GM18870 (cell line): Measurements from ENCODE around the gene PPEF2.
"Not testable (repeated sequence)": the region's sequence is repeated elsewhere in the genome, so short reads cannot be mapped to it uniquely, and the experiment has no call there.

ENCODE experiments used
- ATAC-seq: cut with Tn5 transposase; IDR thresholded peaks from one replicate; pipeline ENCODE4 v1.9.1; 2021; ENCODE audit warnings: moderate library complexity; ENCODE audit not compliant: unreplicated experiment

Gene PPEF2

DNA sequence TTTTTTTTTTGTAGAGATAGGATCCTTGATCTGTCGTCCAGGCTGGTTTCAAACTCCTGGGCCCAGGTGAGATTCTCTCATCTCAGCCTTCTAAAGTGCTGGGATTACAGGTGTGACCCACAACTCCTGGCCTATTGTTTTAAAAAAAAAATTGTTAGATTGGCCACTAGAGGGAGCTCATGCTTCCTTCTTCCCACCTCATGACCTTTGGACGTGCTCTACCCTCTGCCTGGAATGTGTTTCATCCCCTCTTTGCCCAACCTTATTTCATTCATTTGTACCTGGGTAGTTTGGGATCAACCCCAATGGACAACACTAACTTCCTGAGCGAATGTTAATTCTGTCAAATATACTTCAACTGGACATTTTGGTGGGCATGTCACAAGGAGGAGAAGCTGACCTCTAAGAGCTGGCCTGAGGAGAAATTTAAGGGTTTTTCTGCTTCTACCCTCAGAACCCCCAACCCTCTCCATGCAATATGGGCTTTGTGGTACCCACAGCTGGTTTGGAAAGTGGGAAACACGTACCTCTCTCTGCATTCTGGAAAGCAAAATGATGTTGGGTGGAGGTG, 6.4 kb downstream of the PPEF2 start:
- no peak for ATAC-seq

DNA sequence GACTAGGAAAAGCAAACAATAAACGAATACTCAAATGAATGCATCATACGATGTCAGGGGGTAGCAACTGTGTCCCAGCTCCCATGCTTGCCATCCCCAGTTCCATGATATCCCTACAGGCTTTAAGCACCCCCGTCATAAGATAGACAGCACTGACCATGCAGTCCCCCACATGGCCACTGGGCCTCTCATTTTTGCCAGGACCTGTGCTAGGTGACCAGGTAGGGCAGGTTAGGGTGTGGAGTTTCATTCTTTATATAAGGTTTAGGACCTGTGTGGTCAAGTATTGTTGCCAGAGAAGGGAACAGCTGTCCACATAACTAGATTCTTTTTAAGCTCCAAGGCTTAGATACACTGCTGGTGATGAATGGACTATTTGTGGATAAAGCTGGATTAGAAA, 9.7 kb downstream of the PPEF2 start:
- ATAC-seq: no peak

DNA sequence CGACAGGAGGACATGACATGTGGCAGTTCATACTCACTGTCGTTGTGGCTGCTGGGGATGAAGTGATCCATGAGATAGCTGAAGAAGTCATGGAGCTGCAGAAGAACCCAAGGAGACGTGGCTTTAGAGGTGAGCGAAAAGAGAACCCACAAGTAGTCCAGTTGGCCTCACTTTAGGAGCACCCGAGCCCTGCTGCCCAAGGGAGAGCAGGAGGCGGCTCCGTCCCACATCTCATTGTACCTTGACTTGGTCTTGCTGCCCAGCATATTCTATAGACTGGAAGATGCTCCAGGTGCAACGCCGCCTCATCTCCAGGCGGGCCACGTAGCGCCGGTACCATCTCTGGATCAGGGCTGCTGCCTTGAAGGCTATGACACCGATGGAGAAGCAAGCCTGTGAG, 10.6 kb downstream of the PPEF2 start:
- no peak for ATAC-seq

DNA sequence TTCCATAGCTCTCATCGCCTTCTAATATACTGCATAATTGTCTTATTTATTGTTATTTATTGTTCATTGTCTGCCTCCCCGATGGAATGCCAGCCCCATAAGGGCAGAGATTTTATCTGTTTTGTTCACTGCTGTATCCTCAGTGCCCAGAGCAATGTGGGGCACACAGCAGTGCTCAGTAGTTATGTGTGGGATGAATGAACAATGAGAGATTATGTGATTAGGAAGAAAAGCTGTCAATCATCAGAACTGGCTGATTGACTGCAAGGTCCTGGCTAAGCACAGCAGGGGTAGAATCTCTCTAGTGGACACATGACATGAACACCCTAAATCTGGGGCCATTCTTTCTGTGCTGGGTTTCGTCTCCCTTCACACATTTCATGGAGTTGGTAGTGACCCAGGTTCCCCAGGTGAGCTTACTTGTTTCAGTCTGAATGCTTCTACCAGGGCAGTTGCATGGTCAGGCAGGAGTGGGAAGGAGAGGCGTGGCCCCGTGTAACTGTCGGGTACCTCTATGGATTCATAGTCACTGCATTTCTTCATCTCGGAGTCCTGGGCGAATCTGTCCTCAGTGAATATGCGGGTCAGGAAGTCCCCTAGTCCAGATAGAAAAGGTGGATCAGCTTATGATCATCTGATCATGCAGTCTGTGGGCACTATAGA, 12.6 kb downstream of the PPEF2 start:
- no peak for ATAC-seq

DNA sequence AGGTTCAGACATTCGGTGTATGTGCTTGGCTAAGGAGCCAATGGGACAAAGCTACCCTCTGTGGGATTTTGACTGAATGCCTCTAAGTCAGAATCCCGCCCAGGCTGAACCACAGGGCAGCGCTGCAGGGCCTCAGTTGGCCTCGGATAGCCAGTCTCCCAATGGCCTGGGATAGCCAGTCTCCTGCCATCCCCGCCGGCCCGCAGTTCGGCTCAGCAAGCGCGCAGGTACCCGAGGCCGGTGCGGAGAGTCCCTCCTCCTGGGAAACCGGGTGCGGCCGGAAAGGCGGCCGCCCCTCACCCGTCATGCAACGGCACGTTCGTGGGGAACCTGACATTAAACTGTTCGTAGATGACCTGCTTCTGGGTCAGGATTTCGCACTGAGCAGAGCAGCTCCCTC, 16.1 kb downstream of the PPEF2 start:
- ATAC-seq: no peak

DNA sequence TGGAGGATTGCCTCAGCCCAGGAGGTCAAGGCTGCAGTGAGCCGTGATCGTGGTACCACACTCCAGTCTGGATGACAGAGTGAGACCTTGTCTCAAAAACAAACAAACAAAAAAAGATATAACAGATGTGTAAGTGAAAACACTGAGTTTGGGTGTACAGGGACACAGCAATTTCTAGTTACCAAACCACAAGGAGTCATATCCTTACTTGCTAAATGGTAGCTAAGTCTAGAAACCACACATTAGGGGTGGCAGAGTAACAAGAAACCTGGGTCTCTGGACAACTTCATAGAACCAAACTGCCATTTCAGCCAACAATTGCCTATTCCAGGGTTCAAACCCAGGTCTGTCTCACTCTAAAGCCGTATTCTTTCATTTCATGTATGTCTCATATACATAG, 20.8 kb downstream of the PPEF2 start:
- no peak for ATAC-seq

DNA sequence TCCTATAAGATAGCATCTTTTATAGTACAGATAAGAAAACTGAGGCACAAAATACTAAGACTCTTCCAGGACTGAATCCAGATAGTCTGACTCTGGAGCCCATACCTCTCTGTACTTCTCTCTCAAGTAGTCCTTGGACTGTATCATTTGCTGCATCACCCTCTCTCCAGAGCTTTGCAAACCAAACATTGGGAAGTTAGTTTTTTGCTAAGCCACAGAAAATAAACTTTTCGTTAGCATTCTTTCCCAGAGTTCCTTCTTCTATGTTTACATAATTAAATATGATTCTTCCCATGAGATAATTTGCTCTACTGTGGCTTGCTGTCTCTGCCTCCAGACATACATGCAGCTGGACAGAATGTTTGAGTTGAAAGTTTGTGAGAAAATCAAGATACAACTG, 22.0 kb downstream of the PPEF2 start:
- no peak for ATAC-seq

DNA sequence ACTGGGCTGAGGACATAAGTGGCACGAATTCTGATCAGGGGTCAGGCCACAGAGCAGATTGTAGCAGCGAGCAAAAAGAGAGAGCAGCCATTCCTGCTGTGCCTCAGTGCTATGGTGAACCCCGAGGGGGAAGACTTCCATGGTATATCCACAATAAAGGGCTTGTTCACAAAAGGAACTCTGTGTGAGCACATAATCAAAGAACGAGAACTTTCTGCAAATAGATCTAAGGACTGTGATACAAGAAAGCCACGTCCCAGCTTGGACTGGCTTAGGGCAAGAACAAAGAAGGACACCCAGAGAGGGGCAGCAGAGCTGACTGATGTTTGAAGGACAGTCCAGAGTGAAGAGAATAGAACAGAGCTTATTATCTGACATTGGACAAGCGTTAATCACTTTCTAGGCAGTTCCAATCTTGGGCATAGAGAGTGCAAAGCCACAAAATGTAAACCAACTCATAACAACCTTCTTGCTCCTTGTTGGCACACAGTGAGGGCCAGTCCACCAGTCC, 24.0 kb downstream of the PPEF2 start:
- ATAC-seq: no peak

DNA sequence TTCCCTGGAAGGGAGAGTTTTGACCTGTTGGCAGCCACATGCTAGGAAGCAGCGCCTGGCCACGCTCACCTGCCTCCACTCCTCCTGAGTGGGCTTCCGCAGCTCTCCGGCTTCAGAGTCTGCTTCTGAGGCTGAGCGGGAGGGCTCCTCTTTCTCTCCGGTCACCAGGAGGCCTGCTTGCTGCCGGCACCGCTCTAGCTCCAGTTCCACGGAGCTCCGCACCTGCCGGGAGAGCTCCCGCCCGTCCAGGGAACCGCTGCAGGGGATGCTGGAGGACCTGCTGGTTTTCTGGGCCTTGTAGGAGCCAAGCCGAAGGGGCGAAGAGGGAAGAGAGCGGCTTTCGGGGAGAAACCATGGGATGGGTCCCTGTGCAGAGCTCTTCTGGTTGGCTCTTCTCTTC, 26.0 kb downstream of the PPEF2 start:
- ATAC-seq: no peak

DNA sequence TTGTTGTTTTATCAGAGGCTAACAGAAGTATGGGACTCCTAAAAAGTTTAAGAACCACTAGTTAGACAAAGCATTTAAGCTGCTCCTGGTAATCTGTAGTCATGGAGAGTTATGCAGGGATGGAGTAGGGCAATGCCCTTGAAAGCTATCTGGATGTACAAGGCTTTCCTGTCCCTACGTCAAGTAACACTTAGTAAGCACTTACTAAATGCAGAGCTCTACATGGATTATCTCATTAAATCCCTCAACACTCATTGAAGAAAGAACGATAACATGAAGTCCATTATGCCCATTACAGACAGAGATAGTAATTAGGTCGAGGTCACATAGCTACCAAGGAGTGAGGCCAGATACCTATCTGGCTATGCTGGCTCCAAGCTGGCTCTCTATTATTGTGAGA, 33.2 kb downstream of the PPEF2 start:
- ATAC-seq: no peak

DNA sequence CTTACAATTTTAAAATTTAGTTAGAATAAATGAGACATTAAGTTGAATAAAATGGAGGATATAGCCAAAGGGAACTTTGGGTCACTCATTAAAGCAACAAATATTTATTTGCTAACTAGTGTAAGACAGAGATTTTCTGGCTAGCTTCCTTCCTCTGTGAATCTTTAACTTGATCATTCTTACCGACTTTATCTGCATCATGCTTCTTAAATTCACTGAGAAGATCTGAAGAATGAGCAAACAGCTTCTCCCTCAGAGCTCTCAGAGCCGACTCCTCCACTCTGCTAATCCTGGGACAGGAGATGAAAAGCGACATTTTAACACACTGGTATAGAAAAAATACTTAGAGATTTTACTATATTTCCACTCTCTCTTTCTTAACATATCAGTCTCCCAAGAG, 35.1 kb downstream of the PPEF2 start:
- ATAC-seq: no peak

DNA sequence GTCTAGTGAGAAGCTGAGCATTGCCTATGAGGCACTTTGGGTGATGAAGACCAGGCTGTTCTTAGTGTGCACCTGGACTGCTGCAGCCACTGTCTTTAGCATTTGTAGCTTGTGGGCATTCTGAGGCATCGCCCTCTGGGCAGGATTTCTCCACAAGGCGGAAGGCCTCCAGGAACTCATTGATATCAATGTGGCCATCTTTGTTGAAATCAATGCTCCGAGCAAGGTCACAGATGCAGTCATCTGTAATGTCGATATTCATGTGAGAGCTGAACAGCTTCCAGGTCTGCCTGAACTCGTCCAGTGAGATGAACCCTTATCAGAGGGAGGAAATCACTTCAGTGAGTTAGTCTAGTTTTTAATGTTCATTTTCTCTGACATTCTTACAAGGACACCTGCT, 41.6 kb downstream of the PPEF2 start:
- ATAC-seq: no peak

DNA sequence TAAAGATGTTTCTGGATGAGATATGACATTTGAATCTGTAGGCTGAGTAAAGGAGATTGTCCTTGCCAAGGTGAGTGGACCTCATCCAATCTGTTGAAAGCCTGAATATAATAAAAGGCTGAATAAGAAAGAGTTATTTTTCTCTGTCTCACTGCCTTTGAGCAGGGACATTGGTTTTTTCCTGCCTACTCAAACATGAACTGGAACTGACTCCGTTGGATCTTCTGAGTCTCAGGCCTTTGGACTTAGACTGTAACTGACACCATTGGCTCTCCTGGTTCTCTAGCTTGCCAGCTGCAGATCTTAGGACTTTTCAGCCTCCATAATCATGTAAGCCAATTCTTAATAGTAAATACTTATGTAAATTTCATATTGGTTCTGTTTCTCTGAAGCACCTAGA, 43.5 kb downstream of the PPEF2 start:
- ATAC-seq: no peak

DNA sequence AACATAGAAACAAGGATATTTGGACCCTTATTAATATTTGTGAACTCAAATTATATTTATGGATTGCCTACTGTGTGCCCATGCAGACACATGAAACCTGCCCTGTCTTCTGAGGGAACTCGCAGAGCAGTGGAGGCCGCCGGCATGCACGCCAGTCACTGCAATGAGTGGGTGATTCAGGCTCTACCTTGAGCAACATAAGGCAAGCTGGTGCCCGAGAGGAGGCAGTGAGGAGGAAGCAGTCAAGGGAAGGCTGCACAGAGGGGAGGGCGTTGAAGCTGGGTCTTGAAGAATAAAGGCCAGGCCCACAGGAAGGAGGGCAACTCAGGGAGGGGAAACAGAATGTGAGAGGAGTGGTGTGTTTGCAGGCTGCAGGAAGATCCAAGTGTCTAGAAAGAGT, 52.8 kb downstream of the PPEF2 start:
- no peak for ATAC-seq

DNA sequence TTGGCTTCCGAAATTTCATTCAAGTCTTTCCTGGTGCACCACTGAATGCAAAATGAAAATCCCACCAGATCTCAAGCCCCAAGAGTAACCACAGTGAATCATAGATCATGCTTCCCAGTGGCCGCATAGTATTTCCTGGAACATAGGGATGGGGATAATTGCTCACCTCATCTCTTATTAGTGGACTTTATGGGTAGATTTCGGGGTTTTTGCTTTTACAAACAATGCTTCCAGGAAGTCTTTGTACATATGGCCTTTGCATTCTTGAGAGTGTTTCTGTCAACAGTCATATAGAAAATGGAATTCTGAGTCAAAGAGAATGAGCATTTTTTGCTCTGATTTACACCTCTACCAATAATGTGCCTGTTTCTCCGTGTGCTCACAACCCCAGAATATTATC, 53.4 kb downstream of the PPEF2 start:
- ATAC-seq: no peak

DNA sequence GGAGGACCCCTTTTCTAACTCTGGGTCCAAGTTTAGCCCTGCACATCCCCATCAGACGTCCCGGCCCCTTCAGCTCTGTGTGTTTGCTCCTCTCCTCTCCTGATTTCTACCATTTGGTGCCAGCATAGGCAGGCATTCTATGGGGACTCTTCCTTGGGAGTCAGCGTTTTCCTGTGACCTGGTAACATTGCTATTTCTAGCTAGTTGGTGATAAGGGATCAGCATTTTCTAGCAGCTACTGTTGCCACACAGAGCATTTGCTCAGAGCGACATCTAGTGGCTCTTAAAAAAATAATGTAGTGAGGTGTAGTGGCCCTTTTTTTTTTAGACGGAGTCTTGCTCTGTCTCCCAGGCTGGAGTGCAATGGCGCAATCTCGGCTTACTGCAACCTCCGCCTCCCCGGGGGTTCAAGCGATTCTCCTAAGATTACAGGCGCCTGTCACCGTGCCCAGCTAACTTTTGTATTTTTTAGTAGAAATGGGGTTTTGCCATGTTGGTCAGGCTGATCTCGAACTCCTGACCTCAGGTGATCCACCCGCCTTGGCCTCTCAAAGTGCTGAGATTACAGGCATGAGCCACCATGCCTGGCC, 54.0 kb downstream of the PPEF2 start:
- ATAC-seq: not testable (repeated sequence)

DNA sequence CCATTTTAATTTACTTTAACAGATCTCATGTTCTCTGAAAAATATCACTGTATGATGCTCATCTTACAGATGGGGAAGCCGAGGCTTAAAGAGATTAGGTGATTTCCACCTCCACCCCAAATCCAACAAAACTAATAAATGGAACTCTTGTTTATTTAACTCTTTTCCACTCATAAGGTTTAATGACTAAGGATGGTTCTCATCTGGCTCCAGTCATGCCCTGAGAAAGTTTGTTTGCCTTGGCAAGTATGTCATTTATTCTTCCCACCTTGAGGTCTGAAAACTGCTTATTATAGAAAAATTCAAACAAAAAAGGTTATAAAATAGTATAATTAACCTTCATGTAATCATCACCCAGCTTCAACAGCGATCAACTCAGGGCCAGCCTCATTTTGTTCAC, 56.3 kb downstream of the PPEF2 start:
- ATAC-seq: no peak

DNA sequence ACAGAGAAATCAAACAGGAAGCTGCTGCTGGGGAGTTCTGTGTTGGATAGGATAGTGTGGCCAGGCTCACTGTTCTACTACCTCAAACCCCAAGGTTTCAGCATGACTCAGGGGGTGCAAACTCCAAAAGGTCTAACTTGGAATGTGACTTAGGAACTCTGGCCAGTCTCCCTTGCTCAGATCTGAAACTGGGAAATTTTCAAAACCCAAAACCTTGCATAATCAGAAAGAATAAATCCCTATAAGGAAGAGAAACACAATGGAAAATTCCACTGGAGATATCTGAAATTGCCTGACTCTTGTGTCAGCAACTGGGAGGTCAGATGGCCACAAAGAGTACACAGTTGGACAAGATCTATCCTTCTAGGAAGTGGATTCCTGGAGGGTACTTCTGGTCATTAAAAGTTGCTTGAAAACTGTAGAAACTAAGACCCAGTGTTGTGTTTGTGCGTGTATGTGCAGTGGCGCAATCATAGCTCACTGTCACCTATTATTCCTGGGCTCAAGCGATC, 58.0 kb downstream of the PPEF2 start:
- ATAC-seq: no peak

DNA sequence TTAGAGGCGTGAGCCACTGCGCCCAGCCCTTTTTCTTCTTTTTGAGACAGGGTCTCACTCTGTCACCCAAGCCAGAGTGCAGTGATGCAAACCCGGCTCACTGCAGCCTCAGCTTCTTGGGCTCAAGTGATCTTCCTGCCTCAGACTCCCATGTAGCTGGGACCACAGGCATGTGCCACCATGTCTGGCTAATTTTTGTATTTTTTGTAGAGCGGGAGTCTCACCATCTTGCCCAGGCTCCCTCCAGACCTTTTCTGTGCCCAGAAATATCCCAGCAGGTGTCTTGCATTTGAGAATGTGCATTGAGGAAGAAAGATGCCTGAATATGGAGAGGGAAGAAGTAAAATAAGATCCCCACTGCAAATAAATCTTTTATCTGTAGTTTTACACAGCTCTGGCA, 58.7 kb downstream of the PPEF2 start:
- no peak for ATAC-seq

DNA sequence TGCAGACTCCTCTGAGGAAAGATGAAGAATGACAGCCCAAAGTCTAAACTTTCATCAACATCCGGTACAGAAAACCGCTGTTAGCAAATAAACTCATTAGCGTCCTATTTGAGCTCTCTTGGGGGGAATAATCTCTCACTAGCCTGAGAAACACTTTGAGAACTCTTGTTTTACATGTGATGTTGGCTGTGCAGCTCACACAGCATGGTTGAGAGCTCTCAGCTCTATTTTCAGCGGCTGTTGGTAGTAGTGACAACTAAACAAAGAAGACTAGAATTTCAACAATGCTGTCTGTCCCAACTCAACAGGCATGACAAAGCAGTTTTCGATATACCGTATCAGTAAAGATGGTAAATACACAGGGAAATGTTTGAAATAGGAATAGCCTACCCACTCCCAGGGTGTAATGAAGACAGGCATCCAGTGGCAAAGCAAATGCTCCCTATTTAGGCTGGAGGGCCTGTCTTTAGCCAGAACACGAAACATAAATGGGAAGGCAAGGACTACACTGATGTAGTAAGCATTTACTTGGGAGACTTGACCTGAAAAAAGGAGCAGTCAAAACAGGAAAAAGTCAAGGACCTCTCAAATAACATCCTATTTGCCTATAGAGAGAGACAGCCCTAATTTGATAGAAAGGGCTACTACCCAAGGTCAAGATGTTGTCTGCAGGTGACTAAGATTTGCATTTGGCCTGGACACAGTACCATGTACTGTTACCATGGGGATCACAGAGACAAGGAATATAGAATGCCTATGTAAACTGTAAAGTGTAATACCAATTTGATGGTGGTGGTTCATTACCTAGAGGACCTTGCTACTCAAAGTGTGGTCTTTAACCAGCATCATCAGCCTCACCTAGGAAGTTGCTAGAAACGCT, 60.4 kb downstream of the PPEF2 start:
- no peak for ATAC-seq

DNA sequence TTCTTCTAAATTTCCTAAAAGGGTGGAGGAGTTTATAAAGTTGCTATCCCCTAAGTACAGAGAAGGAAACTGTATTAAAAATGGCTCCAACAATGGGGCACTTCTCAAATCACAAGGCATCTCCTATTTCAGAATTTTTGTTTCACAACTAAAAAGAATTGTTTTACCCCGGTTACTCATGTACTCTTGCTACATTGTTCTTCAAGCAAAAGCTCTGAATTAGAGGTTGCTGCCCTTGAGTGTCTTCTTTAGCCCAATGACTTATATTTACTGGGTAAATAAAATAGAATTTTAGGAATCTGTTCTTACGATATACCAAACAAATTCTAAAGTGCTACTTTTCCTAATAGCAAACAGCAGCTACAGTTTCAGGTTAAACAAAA, 67.5 kb downstream of the PPEF2 start:
- ATAC-seq: no peak
